ENCODE data around the gene NOCT. TPM values are rescaled to one million over a fixed set of nuclear protein-coding genes. Genes with fewer than 3 reads are reported as not detected.
A peak's percentile ranks its signal among the peaks of the same experiment; 100 is the strongest.
"Not testable (repeated sequence)": the region's sequence is repeated elsewhere in the genome, so short reads cannot be mapped to it uniquely, and the experiment has no call there.

NOCT gene
- polyA plus RNA-seq, 3 donors = 6.3 to 7.2 (median 7.0) TPM

- no peak for DNase-seq
These were observed 7.9 kb upstream of the NOCT start for GRCh38 chr4:139007640-139008039.

DNA sequence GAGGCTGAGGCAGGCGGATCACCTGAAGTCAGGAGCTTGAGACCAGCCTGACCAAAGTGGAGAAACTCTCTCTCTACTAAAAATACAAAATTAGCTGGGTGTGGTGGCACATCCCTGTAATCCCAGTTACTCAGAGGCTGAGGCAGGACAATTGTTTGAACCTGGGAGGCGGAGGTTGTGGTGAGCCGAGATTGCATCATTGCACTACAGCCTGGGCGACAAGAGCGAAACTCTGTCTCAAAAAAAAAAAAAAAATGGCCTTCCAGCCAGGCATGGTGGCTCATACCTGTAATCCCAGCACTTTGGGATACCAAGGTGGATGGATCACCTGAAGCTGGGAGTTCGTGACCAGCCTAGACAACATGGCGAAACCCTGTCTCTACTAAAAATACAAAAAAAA is 7.3 kb upstream of the NOCT start:
- DNase-seq = not testable (repeated sequence)

DNA sequence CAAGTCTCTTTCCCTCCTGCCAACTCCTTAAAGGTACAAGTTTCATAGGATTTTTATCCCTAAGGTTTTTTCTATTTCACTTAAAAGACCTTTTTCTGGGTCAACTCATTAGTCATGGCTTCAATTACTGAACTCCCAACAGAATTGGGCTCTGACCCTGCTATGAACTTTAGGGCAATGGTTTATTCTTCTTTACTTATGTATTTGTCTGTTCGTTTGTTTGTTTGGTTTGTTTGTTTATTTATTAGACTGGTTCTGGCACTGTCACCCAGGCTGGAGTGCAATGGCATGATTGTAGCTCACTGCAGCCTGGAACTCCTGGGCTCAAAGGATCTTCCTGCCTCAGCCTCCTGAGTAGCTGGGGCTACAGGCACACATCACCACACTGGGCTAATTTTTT is 5.9 kb upstream of the NOCT start:
- no peak for DNase-seq

DNA sequence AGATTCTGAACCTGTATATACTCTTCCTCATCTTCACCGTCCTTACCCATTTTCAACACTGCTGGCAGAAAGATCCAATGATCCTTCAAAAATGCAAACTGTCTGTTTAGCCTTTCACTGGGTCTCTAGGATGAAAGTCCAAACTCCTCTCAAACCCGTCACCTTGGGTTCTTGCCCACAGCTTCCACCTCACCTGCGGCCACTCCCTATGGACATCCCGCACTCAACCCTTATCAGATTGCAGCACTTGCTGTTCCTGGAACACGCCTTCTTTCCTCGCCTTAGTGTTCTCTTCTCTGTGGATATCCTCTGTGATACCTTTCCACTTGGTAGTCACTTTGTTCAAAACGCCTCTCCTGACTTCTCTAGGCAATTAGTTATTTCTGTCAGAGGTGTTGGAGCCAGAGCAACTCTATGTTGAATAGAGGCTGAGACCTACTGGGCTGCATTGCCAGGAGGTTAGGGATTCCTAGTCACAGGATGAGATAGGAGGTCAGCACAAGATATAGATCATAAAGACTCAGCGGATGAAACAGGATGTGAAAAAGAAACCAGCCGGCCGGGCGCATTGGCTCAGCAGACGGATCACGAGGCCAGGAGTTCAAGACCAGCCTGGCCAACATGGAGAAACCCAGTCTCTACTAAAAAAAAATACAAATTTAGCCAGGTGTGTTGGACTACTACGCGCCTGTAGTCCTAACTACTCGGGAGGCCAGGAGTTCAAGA is 4.2 kb upstream of the NOCT start:
- DNase-seq = no peak

- peak; percentile 26 for DNase-seq
These were observed 961 bp upstream of the NOCT start for GRCh38 chr4:139014371-139015268.

DNA sequence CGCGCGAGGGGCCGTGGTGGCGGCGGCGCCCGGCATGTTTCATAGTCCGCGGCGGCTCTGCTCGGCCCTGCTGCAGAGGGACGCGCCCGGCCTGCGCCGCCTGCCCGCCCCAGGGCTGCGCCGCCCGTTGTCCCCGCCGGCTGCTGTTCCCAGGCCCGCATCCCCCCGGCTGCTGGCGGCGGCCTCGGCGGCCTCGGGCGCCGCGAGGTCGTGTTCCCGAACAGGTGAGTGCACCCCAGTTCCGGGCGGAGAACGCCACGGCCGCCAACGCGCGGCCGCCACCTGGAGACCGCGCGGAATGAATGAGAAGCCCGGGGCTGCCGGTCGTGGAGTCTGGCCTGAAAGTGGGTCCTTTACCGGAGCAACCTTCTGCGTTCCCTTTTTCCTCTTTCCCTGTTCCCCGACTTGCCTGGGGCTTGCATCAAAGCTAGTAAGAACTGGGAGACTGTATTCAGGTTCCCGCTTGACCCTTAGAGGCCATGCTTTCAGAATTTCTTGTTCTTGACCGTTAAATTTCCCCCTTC is 429 bp downstream of the NOCT start:
- peak; percentile 47 for DNase-seq

GRCh38 chr4:139017861-139018260 is 2.3 kb downstream of the NOCT start:
- no peak for DNase-seq

- no peak for DNase-seq
These were observed 2.9 kb downstream of the NOCT start for GRCh38 chr4:139018501-139018900.

DNA sequence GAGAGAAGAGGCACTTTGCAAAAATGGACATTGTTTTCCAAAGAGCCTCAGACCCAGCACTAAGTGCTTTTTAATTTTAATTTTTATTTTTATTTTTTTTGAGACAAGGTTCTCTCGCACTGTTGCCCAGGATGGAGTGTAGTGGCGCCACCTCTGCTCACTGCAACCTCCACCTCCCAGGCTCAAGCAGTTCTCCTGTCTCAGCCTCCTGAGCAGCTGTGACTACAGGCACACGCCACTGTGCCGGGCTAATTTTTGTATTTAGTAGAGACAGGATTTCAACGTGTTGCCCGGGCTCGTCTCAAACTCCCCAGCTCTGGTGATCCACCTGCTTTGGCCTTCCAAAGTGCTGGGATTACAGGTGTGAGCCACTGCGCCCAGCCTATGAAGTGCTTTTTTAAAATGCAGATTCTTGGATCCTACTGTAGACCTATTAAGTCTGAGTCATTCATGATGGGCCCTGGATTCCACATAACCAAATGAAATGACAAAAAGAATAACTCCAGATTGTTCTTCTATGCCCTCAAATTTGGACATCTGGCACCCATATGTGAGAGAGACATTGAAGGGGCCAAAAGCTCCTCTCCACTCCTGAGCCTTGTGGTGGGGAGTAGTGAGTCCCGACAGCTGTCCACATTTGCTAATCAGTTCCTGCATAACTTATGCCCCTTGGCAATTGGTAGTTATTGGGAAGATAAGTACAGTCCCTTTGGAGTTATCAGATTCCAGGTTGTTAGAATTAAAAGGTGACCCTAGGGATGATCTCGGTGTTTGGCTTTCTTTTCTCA is 3.6 kb downstream of the NOCT start:
- no peak for DNase-seq

DNA sequence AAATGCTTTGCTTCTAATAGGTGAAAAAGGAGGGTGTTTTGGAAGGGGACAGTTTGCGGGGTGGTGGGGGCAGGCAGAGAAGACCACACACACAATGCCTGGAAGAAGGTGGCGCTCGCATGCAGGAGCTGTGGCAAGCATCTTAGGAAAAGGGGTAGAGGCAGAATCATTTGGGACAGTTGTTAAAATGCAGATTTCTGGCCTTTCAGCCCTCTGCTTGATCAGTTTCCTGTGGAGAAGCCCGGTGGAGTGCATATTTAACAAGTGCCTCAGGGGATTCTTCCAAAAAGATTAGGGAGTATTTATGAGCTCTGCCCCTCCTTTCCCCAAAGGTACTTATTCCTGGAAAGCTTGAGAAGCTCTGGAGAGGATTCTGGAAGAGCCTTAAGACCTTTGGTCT is 4.8 kb downstream of the NOCT start:
- DNase-seq = no peak

GRCh38 chr4:139021071-139021470 is 5.5 kb downstream of the NOCT start:
- not testable (repeated sequence) for DNase-seq

DNA sequence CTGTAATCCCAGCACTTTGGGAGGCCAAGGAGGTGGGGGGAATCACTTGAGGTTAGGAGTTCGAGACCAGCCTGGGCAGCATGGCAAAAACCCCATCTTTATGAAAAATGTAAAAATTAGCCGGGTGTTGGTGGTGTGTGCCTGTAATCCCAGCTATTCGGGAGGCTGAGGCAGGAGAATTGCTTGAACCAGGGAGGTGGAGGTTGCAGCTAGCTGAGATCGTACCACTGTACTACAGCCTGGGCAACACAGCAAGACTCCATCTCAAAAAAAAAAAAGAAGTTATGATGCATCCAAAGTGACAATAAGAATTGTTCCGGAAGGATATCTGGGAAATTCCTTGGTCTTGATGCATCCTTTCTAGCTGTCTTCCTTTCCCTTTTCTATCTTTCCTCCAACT is 7.3 kb downstream of the NOCT start:
- no peak for DNase-seq

DNA sequence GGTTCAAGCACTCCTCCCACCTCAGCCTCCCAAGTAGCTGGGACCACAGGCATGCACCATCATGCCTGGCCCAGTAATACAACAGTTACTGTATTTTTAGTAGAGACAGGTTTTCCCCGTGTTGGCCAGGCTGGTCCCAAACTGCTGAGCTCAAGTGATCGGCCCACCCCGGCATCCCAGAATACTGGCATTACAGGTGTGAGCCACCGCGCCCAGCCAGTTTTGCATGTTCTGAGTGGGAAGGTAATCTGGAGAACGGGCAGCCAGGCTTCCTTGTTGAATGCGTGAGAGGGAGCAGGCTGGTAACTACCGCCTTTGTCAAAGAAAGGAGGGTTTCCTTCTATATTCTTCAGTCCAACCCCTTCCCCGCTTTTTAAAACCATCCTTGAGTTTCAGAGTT is 9.1 kb downstream of the NOCT start:
- no peak for DNase-seq

DNA sequence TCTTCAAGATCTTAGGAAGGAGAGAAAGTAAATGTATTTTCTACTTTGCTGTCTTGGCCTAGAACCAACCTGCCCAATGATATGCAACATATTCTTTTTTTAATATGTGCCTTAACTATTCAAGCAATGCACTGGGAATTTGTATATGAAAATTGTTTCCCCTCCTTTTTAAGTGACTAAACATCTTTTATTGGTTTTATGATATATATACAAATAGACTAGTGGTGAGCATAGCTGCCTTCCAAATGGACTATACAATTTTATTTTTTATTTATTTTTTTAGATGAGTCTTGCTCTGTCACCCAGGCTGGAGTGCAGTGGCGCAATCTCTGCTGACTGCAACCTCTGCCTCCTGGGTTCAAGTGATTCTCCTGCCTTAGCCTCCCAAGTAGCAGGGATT is 10.3 kb downstream of the NOCT start:
- no peak for DNase-seq

DNA sequence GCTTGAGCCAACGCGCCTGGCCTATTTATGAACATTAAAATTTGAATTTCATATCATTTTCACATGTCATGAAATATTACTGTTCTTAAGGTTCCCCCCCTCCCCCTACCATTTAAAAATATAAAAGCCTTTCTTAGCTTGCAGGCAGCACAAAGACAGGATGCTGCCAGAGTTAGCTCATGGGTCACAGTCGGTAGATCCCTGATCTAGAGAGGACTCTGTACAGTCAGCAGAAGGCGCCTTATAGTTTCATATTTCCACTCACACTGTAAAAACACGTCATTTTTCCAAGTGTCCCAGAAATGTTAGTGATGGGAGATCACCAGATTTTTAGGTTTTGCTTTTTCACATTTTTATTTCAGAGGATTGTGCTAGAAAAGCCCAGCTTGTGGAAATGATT is 12.2 kb downstream of the NOCT start:
- no peak for DNase-seq

DNA sequence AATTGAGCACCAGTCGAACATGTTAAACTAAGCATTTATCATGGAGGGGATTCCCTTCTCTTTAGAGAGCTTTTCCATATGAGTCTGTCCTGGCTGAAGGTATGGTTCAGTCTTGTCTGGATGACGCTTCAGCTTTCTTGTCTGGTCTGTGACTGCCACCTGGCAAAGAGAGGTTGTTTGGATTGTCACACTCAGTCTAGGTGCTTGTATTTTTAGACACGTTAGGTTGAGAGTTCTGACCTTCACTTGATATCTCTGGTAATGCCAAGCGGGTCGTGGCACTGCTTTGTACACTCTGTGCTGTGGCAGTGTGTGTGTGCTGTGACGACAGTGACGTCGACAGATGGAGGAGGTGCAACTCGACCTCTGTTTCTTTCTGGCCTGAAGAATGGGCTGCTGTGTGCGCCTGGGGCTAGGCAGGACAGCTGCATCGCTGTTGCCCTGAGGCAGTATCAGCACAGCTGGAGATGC is 12.6 kb downstream of the NOCT start:
- no peak for DNase-seq

DNA sequence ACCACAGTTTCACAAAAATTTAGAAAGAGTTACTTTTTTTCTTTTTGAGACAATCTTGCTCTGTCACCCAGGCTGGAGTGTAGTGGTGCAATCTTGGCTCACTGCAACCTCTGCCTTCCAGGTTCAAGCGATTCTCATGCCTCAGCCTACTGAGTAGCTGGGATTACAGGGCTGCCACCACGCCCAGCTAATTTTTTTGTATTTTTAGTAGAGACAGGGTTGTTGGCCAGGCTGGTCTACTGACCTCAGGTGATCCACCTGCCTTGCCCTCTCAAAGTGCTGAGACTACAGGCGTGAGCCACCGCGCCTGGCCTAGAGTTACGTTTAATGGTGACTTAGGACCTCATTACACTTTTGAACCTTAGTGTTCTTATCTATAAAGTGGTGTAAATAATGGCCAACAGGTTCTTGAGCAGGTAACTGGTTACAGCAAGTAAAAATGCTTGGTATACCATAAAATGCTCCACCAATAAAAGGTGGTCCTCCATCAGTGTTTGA is 14.3 kb downstream of the NOCT start:
- DNase-seq = not testable (repeated sequence)

- DNase-seq = peak; percentile 88
These were observed 15.1 kb downstream of the NOCT start for GRCh38 chr4:139030614-139031235.

DNA sequence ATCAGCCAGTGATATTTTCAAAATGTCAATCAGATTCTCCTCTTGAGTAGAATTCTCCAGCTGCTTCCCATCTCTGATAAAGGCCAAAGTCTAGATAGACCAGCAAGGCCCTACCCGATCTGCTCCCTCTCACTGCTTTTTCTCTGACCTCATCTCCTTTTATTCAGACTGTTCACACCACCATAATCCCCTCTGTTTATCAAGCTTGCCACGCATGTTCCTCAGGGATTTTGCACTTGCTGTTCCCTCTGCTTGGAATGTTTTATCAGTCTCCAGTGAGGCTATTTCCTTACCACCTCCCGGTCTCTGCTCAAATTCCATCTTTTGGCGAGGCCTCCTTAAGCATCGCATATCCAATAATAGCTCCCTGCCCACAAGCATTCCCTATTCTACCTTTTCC is 20.1 kb downstream of the NOCT start:
- no peak for DNase-seq

- no peak for DNase-seq
These were observed 21.3 kb downstream of the NOCT start for GRCh38 chr4:139036885-139037284.

- DNase-seq = no peak
These were observed 23.4 kb downstream of the NOCT start for GRCh38 chr4:139038874-139039443.

Data from renal pelvis (tissue), 4 donors.